Activated B cell treated with CpG ODN at 0.5 μM for 24 hours (primary cell): ENCODE measurements around the gene ESRRA. TPM values are rescaled to one million over a fixed set of nuclear protein-coding genes. Genes with fewer than 3 reads are reported as not detected.

Experiments
- ATAC-seq: fragments of 200-7000 bp; cut with Tn5 transposase; one replicate; pipeline ENCODE4 v1.10.0; 2021; ENCODE audit warnings: low read depth, mild to moderate bottlenecking, moderate library complexity
- CTCF ChIA-PET: fragments of 350-600 bp; sonication (Branson Sonifier 250); formaldehyde crosslinking; loops from one replicate; lab custom pipeline; 2021; ENCODE audit warnings: antibody characterized with exemption; lab: Charles Lee
- POLR2A ChIA-PET: fragments of 350-600 bp; sonication (Branson Sonifier 250); formaldehyde crosslinking; loops from one replicate; lab custom pipeline; 2021; ENCODE audit warnings: antibody characterized with exemption; lab: Charles Lee
- DNase-seq: peaks from one replicate; pipeline ENCODE4 v3.0.0; 2022
- H3K27ac Mint-ChIP-seq: one replicate; pipeline ENCODE4 v1.8.0; 2020; ENCODE audit warnings: mixed read lengths
- H3K27me3 Mint-ChIP-seq: one replicate; pipeline ENCODE4 v1.8.0; 2021; ENCODE audit warnings: mixed read lengths
- H3K36me3 Mint-ChIP-seq: one replicate; pipeline ENCODE4 v1.8.0; 2021; ENCODE audit warnings: low read depth, mixed read lengths
- H3K4me1 Mint-ChIP-seq: one replicate; pipeline ENCODE4 v1.8.0; 2021; ENCODE audit warnings: mixed read lengths
- H3K4me3 Mint-ChIP-seq: one replicate; pipeline ENCODE4 v1.8.0; 2020; ENCODE audit warnings: mild to moderate bottlenecking, mixed read lengths
- H3K9me3 Mint-ChIP-seq: one replicate; pipeline ENCODE4 v1.8.0; 2020; ENCODE audit warnings: mixed read lengths
- intact Hi-C: fragments of 100-400 bp; cut with micrococcal nuclease; formaldehyde crosslinking; loops from one replicate; pipeline ENCODE4 v1.15.1; 2024
- total RNA-seq: library from RNA; stranded (reverse); gene quantifications from 2 replicates; pipeline ENCODE4 v1.2.3, GENCODE V29; 2022
- TF ChIP-seq, protein P1 (sequence below): fragments of 200-600 bp; IDR thresholded peaks from one replicate; pipeline ENCODE4 v1.8.0; 2022; ENCODE audit warnings: antibody characterized with exemption, mild to moderate bottlenecking

The ESRRA gene
- total RNA-seq, 1 donor from 2014 or later: 48.3 TPM

- no peak for DNase-seq
- CTCF ChIA-PET: interaction anchor here (9.2 kb wide), 1 partner anchor 28 kb away, joined by 69 read pairs; the partner anchor contains the start of genes PRDX5 and TRMT112
- POLR2A ChIA-PET: interaction anchor here (0.9 to 2.4 kb wide), 4 partner anchors 8 to 39 kb away, joined by 3 to 8 read pairs (median 3); partner anchors contain the start of genes ESRRA, PRDX5 and TRMT112
- H3K27ac Mint-ChIP-seq: no peak overlapping the region
- no peak overlapping the region for H3K4me3 Mint-ChIP-seq
- no peaks in the 10 kb centered on the region for H3K27me3 Mint-ChIP-seq
- H3K9me3 Mint-ChIP-seq: no peaks in the 10 kb centered on the region
- H3K36me3 Mint-ChIP-seq: peaks cover 55% of the 10 kb centered on the region
- TF ChIP-seq, protein P1, sequence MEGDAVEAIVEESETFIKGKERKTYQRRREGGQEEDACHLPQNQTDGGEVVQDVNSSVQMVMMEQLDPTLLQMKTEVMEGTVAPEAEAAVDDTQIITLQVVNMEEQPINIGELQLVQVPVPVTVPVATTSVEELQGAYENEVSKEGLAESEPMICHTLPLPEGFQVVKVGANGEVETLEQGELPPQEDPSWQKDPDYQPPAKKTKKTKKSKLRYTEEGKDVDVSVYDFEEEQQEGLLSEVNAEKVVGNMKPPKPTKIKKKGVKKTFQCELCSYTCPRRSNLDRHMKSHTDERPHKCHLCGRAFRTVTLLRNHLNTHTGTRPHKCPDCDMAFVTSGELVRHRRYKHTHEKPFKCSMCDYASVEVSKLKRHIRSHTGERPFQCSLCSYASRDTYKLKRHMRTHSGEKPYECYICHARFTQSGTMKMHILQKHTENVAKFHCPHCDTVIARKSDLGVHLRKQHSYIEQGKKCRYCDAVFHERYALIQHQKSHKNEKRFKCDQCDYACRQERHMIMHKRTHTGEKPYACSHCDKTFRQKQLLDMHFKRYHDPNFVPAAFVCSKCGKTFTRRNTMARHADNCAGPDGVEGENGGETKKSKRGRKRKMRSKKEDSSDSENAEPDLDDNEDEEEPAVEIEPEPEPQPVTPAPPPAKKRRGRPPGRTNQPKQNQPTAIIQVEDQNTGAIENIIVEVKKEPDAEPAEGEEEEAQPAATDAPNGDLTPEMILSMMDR: no peak
- ATAC-seq: no peak
- H3K4me1 Mint-ChIP-seq: peaks cover 32% of the 10 kb centered on the region
- intact Hi-C loops: no loop called here
These were observed 39.5 kb downstream of the ESRRA start for GRCh38 chr11:64344787-64345186.

- DNase-seq: no peak
- Mint-ChIP-seq H3K4me1 (peaks cover 7% of the 10 kb centered on the region), H3K36me3 (peaks cover 48% of the 10 kb centered on the region), H3K4me3 (no peak overlapping the region), H3K9me3 (no peaks in the 10 kb centered on the region), H3K27ac (no peak overlapping the region), H3K27me3 (no peaks in the 10 kb centered on the region)
- ATAC-seq: no peak
- intact Hi-C loops: no loop called here
- CTCF ChIA-PET: no interaction called here
- TF ChIP-seq, protein P1: no peak
- POLR2A ChIA-PET: no interaction called here
These were observed 42.0 kb downstream of the ESRRA start for GRCh38 chr11:64347193-64347867.

- no peaks in the 10 kb centered on the region for H3K9me3 Mint-ChIP-seq
- no peaks in the 10 kb centered on the region for H3K27me3 Mint-ChIP-seq
- H3K4me3 Mint-ChIP-seq: no peak overlapping the region
- ChIA-PET CTCF (no interaction called here), POLR2A (interaction anchor here (0.6 to 1.0 kb wide), 2 partner anchors 31 to 103 kb away, joined by 3 to 4 read pairs; partner anchors contain the start of genes PRDX5 and TRMT112)
- TF ChIP-seq, protein P1: no peak
- DNase-seq (no peak), ATAC-seq (no peak)
- intact Hi-C loops: no loop called here
- H3K36me3 Mint-ChIP-seq: peaks cover 43% of the 10 kb centered on the region
- H3K4me1 Mint-ChIP-seq: peaks cover 4% of the 10 kb centered on the region
- no peak overlapping the region for H3K27ac Mint-ChIP-seq
These were observed 43.2 kb downstream of the ESRRA start for GRCh38 chr11:64348383-64349024.

GRCh38 chr11:64349025-64349387 is 43.7 kb downstream of the ESRRA start:
- Mint-ChIP-seq H3K36me3 (peaks cover 43% of the 10 kb centered on the region), H3K27me3 (no peaks in the 10 kb centered on the region), H3K9me3 (no peaks in the 10 kb centered on the region), H3K27ac (no peak overlapping the region), H3K4me3 (no peak overlapping the region), H3K4me1 (peaks cover 4% of the 10 kb centered on the region)
- TF ChIP-seq, protein P1: no peak
- ChIA-PET POLR2A (interaction anchor here (0.6 to 1.0 kb wide), 2 partner anchors 31 to 104 kb away, joined by 3 to 4 read pairs; partner anchors contain the start of genes PRDX5 and TRMT112), CTCF (interaction anchor here (9.3 kb wide), 1 partner anchor 31 kb away, joined by 138 read pairs; the partner anchor contains the start of genes PRDX5 and TRMT112)
- ATAC-seq: no peak
- no peak for DNase-seq
- intact Hi-C loops: no loop called here

GRCh38 chr11:64349404-64349803 is 44.1 kb downstream of the ESRRA start:
- Mint-ChIP-seq H3K4me3 (no peak overlapping the region), H3K27me3 (no peaks in the 10 kb centered on the region), H3K9me3 (no peaks in the 10 kb centered on the region), H3K36me3 (peaks cover 41% of the 10 kb centered on the region), H3K4me1 (peaks cover 4% of the 10 kb centered on the region), H3K27ac (no peak overlapping the region)
- ChIA-PET CTCF (interaction anchor here (9.3 kb wide), 1 partner anchor 32 kb away, joined by 138 read pairs; the partner anchor contains the start of genes PRDX5 and TRMT112), POLR2A (interaction anchor here (1.0 kb wide), 1 partner anchor 32 kb away, joined by 3 read pairs; the partner anchor contains the start of genes PRDX5 and TRMT112)
- no peak for ATAC-seq
- no peak for DNase-seq
- TF ChIP-seq, protein P1: no peak
- intact Hi-C loops: no loop called here
